Astrocyte (in vitro differentiated cells and primary cell): Measurements from ENCODE around the gene SORL1. TPM values are rescaled to one million over a fixed set of nuclear protein-coding genes. Genes with fewer than 3 reads are reported as not detected.

Experiments used
- DNase-seq: peaks from one replicate; pipeline ENCODE4 v3.0.0-alpha.2; 2010; ENCODE audit warnings: low read depth
- FAIRE-seq: peaks from 2 replicates; lab custom pipeline; 2011; peaks lifted over from hg19 to GRCh38; lab: Jason Lieb, UNC
- H2AFZ ChIP-seq: 2 replicates; pipeline ENCODE4 v1.6.0; 2012; ENCODE audit warnings: low read depth, low read length, inconsistent platforms
- H3K27ac ChIP-seq: 2 replicates; pipeline ENCODE4 v1.5.1; 2011; ENCODE audit warnings: low read depth, low read length, inconsistent platforms
- H3K27me3 ChIP-seq: 2 replicates; pipeline ENCODE4 v1.6.0; 2011; ENCODE audit warnings: low read length, inconsistent platforms; ENCODE audit not compliant: insufficient read depth
- H3K36me3 ChIP-seq: 2 replicates; pipeline ENCODE4 v1.5.1; 2011; ENCODE audit warnings: low read length, inconsistent platforms; ENCODE audit not compliant: insufficient read depth
- H3K4me1 ChIP-seq: 2 replicates; pipeline ENCODE4 v1.5.1; 2011; ENCODE audit warnings: low read length, inconsistent platforms; ENCODE audit not compliant: insufficient read depth
- H3K4me2 ChIP-seq: 2 replicates; pipeline ENCODE4 v1.6.0; 2012; ENCODE audit warnings: low read length, inconsistent platforms
- H3K4me3 ChIP-seq: 2 replicates; pipeline ENCODE4 v1.5.1; 2011; ENCODE audit warnings: low read depth, mild to moderate bottlenecking, low read length, inconsistent platforms; ENCODE audit not compliant: insufficient read depth
- H3K79me2 ChIP-seq: 2 replicates; pipeline ENCODE4 v1.6.0; 2012; ENCODE audit warnings: mild to moderate bottlenecking, low read length, inconsistent platforms; ENCODE audit not compliant: insufficient read depth
- H3K9ac ChIP-seq: 2 replicates; pipeline ENCODE4 v1.6.0; 2012; ENCODE audit warnings: mild to moderate bottlenecking, low read length, inconsistent platforms
- H3K9me3 ChIP-seq: 2 replicates; pipeline ENCODE4 v1.5.1; 2012; ENCODE audit warnings: low read depth, mild to moderate bottlenecking, low read length, inconsistent platforms; ENCODE audit not compliant: insufficient read depth
- H4K20me1 ChIP-seq: 2 replicates; pipeline ENCODE4 v1.6.0; 2012; ENCODE audit warnings: low read length, inconsistent platforms; ENCODE audit not compliant: insufficient read depth
- H3K27ac Mint-ChIP-seq: one replicate; pipeline ENCODE4 v1.8.0; 2021; ENCODE audit warnings: mild to moderate bottlenecking, mixed read lengths; ENCODE audit not compliant: unreplicated experiment
- H3K27me3 Mint-ChIP-seq: one replicate; pipeline ENCODE4 v1.8.0; 2021; ENCODE audit warnings: low read depth, mixed read lengths; ENCODE audit not compliant: unreplicated experiment
- H3K36me3 Mint-ChIP-seq: one replicate; pipeline ENCODE4 v1.8.0; 2021; ENCODE audit warnings: low read depth, mixed read lengths; ENCODE audit not compliant: unreplicated experiment
- H3K4me1 Mint-ChIP-seq: one replicate; pipeline ENCODE4 v1.8.0; 2021; ENCODE audit warnings: low read depth, mixed read lengths; ENCODE audit not compliant: unreplicated experiment
- H3K4me3 Mint-ChIP-seq: one replicate; pipeline ENCODE4 v1.8.0; 2021; ENCODE audit warnings: mild to moderate bottlenecking, moderate library complexity, mixed read lengths; ENCODE audit not compliant: unreplicated experiment
- H3K9me3 Mint-ChIP-seq: one replicate; pipeline ENCODE4 v1.8.0; 2021; ENCODE audit warnings: mild to moderate bottlenecking, mixed read lengths; ENCODE audit not compliant: unreplicated experiment
- EZH2 ChIP-seq: IDR thresholded peaks from 2 replicates; pipeline ENCODE4 v1.6.1; 2012; ENCODE audit warnings: mild to moderate bottlenecking, low read length, inconsistent platforms; ENCODE audit not compliant: insufficient read depth
- total RNA-seq: library from RNA; stranded (reverse); gene quantifications from 2 replicates; pipeline ENCODE4 v1.2.1, GENCODE V29; 2021
- TF ChIP-seq, protein P1 (sequence below): IDR thresholded peaks from 2 replicates; pipeline ENCODE4 v1.5.1; 2011; ENCODE audit warnings: low read depth, mild to moderate bottlenecking, inconsistent platforms, low read length, moderate library complexity; ENCODE audit not compliant: insufficient read depth

Gene SORL1
- total RNA-seq, 1 donor from 2014 or later, result 4.1 TPM

- no peak for TF ChIP-seq EZH2
- TF ChIP-seq, protein P1, sequence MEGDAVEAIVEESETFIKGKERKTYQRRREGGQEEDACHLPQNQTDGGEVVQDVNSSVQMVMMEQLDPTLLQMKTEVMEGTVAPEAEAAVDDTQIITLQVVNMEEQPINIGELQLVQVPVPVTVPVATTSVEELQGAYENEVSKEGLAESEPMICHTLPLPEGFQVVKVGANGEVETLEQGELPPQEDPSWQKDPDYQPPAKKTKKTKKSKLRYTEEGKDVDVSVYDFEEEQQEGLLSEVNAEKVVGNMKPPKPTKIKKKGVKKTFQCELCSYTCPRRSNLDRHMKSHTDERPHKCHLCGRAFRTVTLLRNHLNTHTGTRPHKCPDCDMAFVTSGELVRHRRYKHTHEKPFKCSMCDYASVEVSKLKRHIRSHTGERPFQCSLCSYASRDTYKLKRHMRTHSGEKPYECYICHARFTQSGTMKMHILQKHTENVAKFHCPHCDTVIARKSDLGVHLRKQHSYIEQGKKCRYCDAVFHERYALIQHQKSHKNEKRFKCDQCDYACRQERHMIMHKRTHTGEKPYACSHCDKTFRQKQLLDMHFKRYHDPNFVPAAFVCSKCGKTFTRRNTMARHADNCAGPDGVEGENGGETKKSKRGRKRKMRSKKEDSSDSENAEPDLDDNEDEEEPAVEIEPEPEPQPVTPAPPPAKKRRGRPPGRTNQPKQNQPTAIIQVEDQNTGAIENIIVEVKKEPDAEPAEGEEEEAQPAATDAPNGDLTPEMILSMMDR, result no peak
- no peak overlapping the region for H3K4me3 Mint-ChIP-seq
- no peak overlapping the region for H3K9ac ChIP-seq
- H3K27ac ChIP-seq, result no peak overlapping the region
- no peak overlapping the region for H3K4me2 ChIP-seq
- no peak overlapping the region for H3K4me3 ChIP-seq
- DNase-seq (peak; percentile 14), FAIRE-seq (no peak)
- H3K27ac Mint-ChIP-seq, result no peak overlapping the region
- H3K27me3 Mint-ChIP-seq, result peaks cover 2% of the 10 kb centered on the region
- H4K20me1 ChIP-seq, result no peaks in the 10 kb centered on the region
- H2AFZ ChIP-seq, result no peak overlapping the region
- peaks cover 9% of the 10 kb centered on the region for H3K4me1 Mint-ChIP-seq
- no peaks in the 10 kb centered on the region for H3K36me3 Mint-ChIP-seq
- no peaks in the 10 kb centered on the region for H3K79me2 ChIP-seq
- no peaks in the 10 kb centered on the region for H3K9me3 ChIP-seq
- peaks cover 6% of the 10 kb centered on the region for H3K27me3 ChIP-seq
- no peaks in the 10 kb centered on the region for H3K4me1 ChIP-seq
- no peaks in the 10 kb centered on the region for H3K36me3 ChIP-seq
- H3K9me3 Mint-ChIP-seq, result no peaks in the 10 kb centered on the region
Observed at GRCh38 chr11:121563900-121564822, 112.0 kb downstream of the SORL1 start.

DNA sequence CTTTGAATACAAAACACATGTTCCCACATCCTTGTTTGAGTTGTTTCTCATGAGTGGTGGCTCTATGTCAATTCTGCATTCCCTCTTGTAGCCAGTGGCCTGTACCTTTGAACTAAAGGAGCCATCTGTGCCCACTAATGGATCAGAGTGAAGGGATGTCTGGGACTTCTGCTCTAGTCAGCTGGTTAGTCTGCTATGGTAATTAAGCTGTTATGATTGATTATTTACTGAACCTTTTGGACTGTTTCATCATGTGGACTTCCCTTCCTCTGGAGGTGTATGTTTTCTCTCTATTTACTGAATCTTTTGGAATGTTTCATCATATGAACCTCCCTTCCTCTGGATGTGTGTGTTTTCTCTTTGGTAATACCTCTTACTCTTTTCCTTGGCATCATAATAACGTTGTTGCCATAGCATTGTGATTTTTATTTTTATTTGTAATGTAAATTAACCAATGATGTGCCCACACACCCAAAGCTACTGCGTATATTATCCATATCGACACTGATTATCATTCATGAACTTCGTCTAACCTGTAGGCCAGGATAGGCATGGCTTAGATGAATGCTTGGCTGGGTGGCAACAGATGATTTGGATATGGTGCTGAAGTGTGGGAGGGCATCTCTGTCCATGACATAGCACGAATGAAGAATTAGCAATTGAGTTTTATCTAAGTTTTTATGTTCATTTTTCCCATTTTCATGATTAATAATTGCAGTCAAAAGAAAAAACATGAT is 113.0 kb downstream of the SORL1 start:
- peaks cover 2% of the 10 kb centered on the region for H3K27me3 Mint-ChIP-seq
- H3K9me3 Mint-ChIP-seq, result peaks cover 3% of the 10 kb centered on the region
- Histone ChIP-seq H3K36me3 (no peaks in the 10 kb centered on the region), H3K27me3 (no peaks in the 10 kb centered on the region), H3K4me3 (no peak overlapping the region), H3K4me2 (no peak overlapping the region), H3K9me3 (no peaks in the 10 kb centered on the region), H3K9ac (no peak overlapping the region), H3K79me2 (no peaks in the 10 kb centered on the region), H4K20me1 (no peaks in the 10 kb centered on the region), H3K4me1 (no peaks in the 10 kb centered on the region), H2AFZ (no peak overlapping the region), H3K27ac (no peak overlapping the region)
- TF ChIP-seq EZH2, result no peak
- TF ChIP-seq, protein P1, result no peak
- no peak for FAIRE-seq
- H3K4me3 Mint-ChIP-seq, result no peak overlapping the region
- no peak overlapping the region for H3K27ac Mint-ChIP-seq
- H3K36me3 Mint-ChIP-seq, result no peaks in the 10 kb centered on the region
- H3K4me1 Mint-ChIP-seq, result peaks cover 9% of the 10 kb centered on the region
- no peak for DNase-seq
